ENCODE data around the gene CLASRP.

The CLASRP gene

GRCh38 chr19:45020071-45020470 lies 18.8 kb upstream of the CLASRP start:
- DNase-seq (ENCODE audit: low read depth) = no peak

- no peak for DNase-seq (ENCODE audit: low read depth)
Observed at GRCh38 chr19:45021971-45022370, 16.9 kb upstream of the CLASRP start.

DNA sequence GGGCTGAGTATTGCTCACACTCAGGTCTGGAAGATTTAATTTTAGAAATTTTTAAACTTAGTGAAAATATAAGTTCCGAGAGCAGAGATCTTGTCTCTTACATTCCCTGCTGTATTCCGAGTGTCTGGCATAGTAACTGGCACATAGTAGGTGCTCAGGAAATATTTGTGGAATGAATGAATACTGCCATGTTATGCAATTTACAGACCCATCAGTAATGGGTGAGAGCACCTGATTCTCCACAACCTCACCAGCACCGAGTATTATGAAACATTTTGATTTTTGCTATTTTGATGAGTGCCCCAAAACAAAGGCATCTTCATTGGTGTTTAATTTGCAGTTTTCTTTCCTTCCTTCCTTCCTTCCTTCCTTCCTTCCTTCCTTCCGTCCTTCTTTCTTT lies 15.8 kb upstream of the CLASRP start:
- DNase-seq (ENCODE audit: low read depth) = no peak

DNA sequence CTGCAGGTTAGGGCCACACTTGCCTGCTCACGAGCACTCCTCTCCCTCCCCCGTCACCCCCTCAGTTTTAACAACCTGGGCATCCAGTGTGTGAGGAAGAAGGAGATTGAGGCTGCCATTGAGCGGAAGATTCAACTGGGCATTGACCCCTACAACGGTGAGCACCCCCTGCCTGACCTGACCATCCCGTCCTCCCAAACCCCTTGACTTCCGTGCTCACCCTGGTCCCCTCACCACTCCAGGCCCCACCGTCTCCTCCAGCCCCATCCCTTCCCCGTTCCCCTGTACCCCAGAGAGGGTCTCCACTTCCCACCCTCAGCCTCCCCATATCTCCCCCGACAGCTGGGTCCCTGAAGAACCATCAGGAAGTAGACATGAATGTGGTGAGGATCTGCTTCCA lies 13.6 kb upstream of the CLASRP start:
- DNase-seq (ENCODE audit: low read depth) = no peak

DNA sequence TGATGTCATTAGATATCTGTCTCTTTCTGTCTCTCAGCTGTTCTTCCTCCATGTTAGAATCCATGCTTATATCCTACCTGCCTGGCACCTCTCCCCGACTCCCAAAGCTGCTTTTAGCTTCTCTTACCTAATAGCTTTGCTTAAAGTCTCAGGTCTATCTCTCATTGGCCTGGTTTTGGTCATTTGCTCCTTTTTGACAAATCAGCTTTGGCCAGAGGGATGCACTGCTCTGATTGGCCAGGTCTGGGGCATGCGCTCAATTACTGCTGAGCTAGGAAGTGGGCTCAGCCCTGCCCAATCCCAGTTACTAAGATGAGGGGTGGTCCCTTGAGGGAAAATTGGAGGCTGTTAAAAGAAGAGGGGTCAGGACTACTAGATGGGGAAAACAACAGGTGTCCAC lies 11.5 kb upstream of the CLASRP start:
- no peak for DNase-seq (ENCODE audit: low read depth)

- DNase-seq (ENCODE audit: low read depth) = no peak
Observed at GRCh38 chr19:45030825-45031224, 8.0 kb upstream of the CLASRP start.

DNA sequence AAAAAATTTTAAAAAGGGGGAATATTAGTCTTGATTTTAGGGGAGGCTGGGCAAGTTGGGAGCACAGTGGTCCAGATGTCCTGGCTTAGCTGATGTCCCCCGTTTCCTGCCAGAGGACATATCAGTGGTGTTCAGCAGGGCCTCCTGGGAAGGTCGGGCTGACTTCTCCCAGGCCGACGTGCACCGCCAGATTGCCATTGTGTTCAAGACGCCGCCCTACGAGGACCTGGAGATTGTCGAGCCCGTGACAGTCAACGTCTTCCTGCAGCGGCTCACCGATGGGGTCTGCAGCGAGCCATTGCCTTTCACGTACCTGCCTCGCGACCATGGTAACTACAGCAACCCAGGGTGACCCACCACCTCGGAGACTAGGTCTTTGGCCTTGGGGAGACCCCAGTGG lies 6.4 kb upstream of the CLASRP start:
- DNase-seq (ENCODE audit: low read depth) = no peak

GRCh38 chr19:45035755-45036154 lies 3.1 kb upstream of the CLASRP start:
- DNase-seq (ENCODE audit: low read depth) = no peak

GRCh38 chr19:45037393-45038169 lies 1.3 kb upstream of the CLASRP start:
- DNase-seq (ENCODE audit: low read depth) = no peak

GRCh38 chr19:45040059-45040771 lies 1.4 kb downstream of the CLASRP start:
- no peak for DNase-seq (ENCODE audit: low read depth)

- DNase-seq (ENCODE audit: low read depth) = no peak
Observed at GRCh38 chr19:45041125-45041524, 2.3 kb downstream of the CLASRP start.

GRCh38 chr19:45045671-45046353 lies 7.0 kb downstream of the CLASRP start:
- no peak for DNase-seq (ENCODE audit: low read depth)

GRCh38 chr19:45046355-45046754 lies 7.5 kb downstream of the CLASRP start:
- DNase-seq (ENCODE audit: low read depth) = no peak

GRCh38 chr19:45047188-45047797 lies 8.4 kb downstream of the CLASRP start:
- DNase-seq (ENCODE audit: low read depth) = no peak

DNA sequence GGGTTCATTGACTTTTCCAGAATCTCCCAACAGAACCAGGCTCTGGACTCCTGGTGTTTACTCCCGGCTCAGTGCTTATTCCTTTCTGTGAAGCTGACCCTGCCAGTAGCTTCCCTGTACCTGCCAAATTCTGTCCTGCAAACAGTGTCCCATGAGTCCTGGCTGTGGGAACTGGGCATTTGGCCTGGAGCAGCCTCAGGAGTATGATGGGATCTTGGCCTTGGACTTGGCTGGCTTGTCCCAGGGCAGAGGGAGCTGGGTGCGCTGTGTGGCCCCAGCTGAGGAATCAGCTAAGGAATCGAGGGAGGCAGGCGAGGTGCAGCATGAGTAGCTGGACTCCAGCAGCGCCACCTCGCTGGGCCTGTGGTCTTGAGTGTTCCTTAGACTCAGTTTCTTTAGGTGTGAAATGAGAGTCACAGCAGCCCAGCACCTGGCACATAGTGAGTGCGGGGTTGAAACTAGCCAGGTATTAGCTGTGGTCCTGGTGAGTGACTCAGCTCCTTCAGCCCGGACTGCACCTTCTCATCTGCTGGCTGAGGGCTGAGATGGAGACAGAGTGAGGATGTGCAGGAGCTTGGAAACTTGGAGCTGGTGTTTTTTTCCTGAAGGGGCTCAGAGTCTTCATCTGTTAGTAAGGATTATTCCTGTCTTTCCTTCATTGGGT lies 10.4 kb downstream of the CLASRP start:
- no peak for DNase-seq (ENCODE audit: low read depth)

GRCh38 chr19:45050036-45050435 lies 11.2 kb downstream of the CLASRP start:
- no peak for DNase-seq (ENCODE audit: low read depth)

GRCh38 chr19:45051929-45052579 lies 13.2 kb downstream of the CLASRP start:
- no peak for DNase-seq (ENCODE audit: low read depth)

DNA sequence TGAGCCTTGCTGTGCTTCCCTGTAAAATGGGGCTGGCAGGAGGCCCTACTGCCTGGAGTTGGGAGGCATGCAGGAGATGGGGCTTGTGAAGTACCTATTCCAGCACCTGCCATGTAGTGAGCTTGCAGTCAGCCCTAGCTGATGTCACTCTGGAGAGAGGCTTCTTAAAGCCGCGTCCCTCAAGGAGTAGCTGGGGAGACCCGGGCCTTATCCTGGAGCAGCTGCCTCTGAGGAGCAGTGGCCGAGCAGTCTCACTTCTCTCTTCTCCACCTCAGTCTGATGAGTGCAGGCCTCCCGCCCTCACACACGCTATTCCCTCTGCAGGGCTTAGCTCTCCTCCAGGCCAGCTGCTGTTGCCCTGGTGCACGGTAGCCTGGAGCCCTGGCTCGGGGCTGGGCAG lies 18.0 kb downstream of the CLASRP start:
- DNase-seq (ENCODE audit: low read depth) = no peak

- no peak for DNase-seq (ENCODE audit: low read depth)
Observed at GRCh38 chr19:45057444-45057843, 18.6 kb downstream of the CLASRP start.

- no peak for DNase-seq (ENCODE audit: low read depth)
Observed at GRCh38 chr19:45058622-45059159, 19.8 kb downstream of the CLASRP start.

GRCh38 chr19:45059258-45059965 lies 20.6 kb downstream of the CLASRP start:
- peak; percentile 38 for DNase-seq (ENCODE audit: low read depth)

All from CMK (cell line).